HEK293 (cell line): ENCODE measurements around the gene MARK2.

Experiments used
- BCL11A ChIP-seq: fragments of 450-650 bp; formaldehyde crosslinking; IDR thresholded peaks from 2 replicates; pipeline ENCODE4 v1.5.1; 2016; ENCODE audit warnings: low read depth, missing biosample characterization, missing genetic modification characterization
- EGR2 ChIP-seq: fragments of 450-650 bp; formaldehyde crosslinking; IDR thresholded peaks from 2 replicates; pipeline ENCODE4 v1.5.1; 2016; ENCODE audit warnings: low read depth, missing biosample characterization, missing genetic modification characterization
- GFI1B ChIP-seq: fragments of 450-650 bp; formaldehyde crosslinking; IDR thresholded peaks from 2 replicates; pipeline ENCODE4 v1.5.1; 2016; ENCODE audit warnings: missing biosample characterization, missing genetic modification characterization
- GLI2 ChIP-seq: fragments of 450-650 bp; formaldehyde crosslinking; IDR thresholded peaks from 2 replicates; pipeline ENCODE4; 2017; ENCODE audit warnings: missing biosample characterization, missing genetic modification characterization, low read depth, borderline replicate concordance
- GLIS1 ChIP-seq: fragments of 450-650 bp; formaldehyde crosslinking; IDR thresholded peaks from 2 replicates; pipeline ENCODE4 v1.5.1; 2016; ENCODE audit warnings: missing biosample characterization, missing genetic modification characterization
- MZF1 ChIP-seq: fragments of 450-650 bp; formaldehyde crosslinking; IDR thresholded peaks from 2 replicates; pipeline ENCODE4 v1.5.1; 2017; ENCODE audit warnings: missing biosample characterization, missing genetic modification characterization, borderline replicate concordance
- SCRT1 ChIP-seq: fragments of 450-650 bp; formaldehyde crosslinking; IDR thresholded peaks from 2 replicates; pipeline ENCODE4 v1.5.1; 2016; ENCODE audit warnings: missing biosample characterization, missing genetic modification characterization, borderline replicate concordance
- SETDB1 ChIP-seq: IDR thresholded peaks from one replicate; pipeline ENCODE4 v1.6.1; 2017; ENCODE audit warnings: mild to moderate bottlenecking, low read length, moderate library complexity, mixed read lengths; ENCODE audit not compliant: insufficient read length
- ZBTB17 ChIP-seq: fragments of 450-650 bp; formaldehyde crosslinking; IDR thresholded peaks from 2 replicates; pipeline ENCODE4 v1.5.1; 2016; ENCODE audit warnings: missing biosample characterization, missing genetic modification characterization
- ZBTB21 ChIP-seq: fragments of 450-650 bp; formaldehyde crosslinking; IDR thresholded peaks from 2 replicates; pipeline ENCODE4 v1.5.1; 2017; ENCODE audit warnings: missing biosample characterization, missing genetic modification characterization
- ZFP3 ChIP-seq: fragments of 450-650 bp; formaldehyde crosslinking; IDR thresholded peaks from 2 replicates; pipeline ENCODE4 v1.5.1; 2016; ENCODE audit warnings: low read depth, missing biosample characterization, missing genetic modification characterization
- ZNF112 ChIP-seq: fragments of 450-650 bp; formaldehyde crosslinking; IDR thresholded peaks from 2 replicates; pipeline ENCODE4 v1.5.0; 2017; ENCODE audit warnings: missing biosample characterization, missing genetic modification characterization
- ZNF114 ChIP-seq: fragments of 450-650 bp; formaldehyde crosslinking; IDR thresholded peaks from 2 replicates; pipeline ENCODE4 v1.5.0; 2017; ENCODE audit warnings: missing biosample characterization, missing genetic modification characterization
- ZNF16 ChIP-seq: fragments of 450-650 bp; formaldehyde crosslinking; IDR thresholded peaks from 2 replicates; pipeline ENCODE4 v1.5.1; 2016; ENCODE audit warnings: low read depth, missing biosample characterization, missing genetic modification characterization
- ZNF223 ChIP-seq: fragments of 450-650 bp; formaldehyde crosslinking; IDR thresholded peaks from 2 replicates; pipeline ENCODE4 v1.5.1; 2016; ENCODE audit warnings: missing biosample characterization, missing genetic modification characterization
- ZNF24 ChIP-seq: fragments of 450-650 bp; formaldehyde crosslinking; IDR thresholded peaks from 2 replicates; pipeline ENCODE4 v1.5.1; 2016; ENCODE audit warnings: missing biosample characterization, missing genetic modification characterization
- ZNF341 ChIP-seq: fragments of 450-650 bp; formaldehyde crosslinking; IDR thresholded peaks from 2 replicates; pipeline ENCODE4; 2016; ENCODE audit warnings: low read depth, missing biosample characterization, missing genetic modification characterization
- ZNF350 ChIP-seq: fragments of 450-650 bp; formaldehyde crosslinking; IDR thresholded peaks from 2 replicates; pipeline ENCODE4 v1.5.0; 2017; ENCODE audit warnings: missing biosample characterization, mild to moderate bottlenecking, missing genetic modification characterization
- ZNF366 ChIP-seq: fragments of 450-650 bp; formaldehyde crosslinking; conservative IDR thresholded peaks from 2 replicates; pipeline ENCODE4 v1.5.1; 2016; ENCODE audit warnings: missing biosample characterization, missing genetic modification characterization
- ZNF423 ChIP-seq: fragments of 450-650 bp; formaldehyde crosslinking; IDR thresholded peaks from 2 replicates; pipeline ENCODE4 v1.5.1; 2016; ENCODE audit warnings: missing biosample characterization, missing genetic modification characterization
- ZNF426 ChIP-seq: fragments of 450-650 bp; formaldehyde crosslinking; IDR thresholded peaks from 2 replicates; pipeline ENCODE4 v1.5.1; 2017; ENCODE audit warnings: missing biosample characterization, missing genetic modification characterization, mild to moderate bottlenecking, inconsistent platforms, moderate library complexity
- ZNF433 ChIP-seq: fragments of 450-650 bp; formaldehyde crosslinking; IDR thresholded peaks from 2 replicates; pipeline ENCODE4 v1.5.1; 2016; ENCODE audit warnings: missing biosample characterization, missing genetic modification characterization, low read depth
- ZNF514 ChIP-seq: fragments of 450-650 bp; formaldehyde crosslinking; IDR thresholded peaks from 2 replicates; pipeline ENCODE4 v1.5.1; 2016; ENCODE audit warnings: missing biosample characterization, missing genetic modification characterization
- ZNF600 ChIP-seq: fragments of 450-650 bp; formaldehyde crosslinking; IDR thresholded peaks from 2 replicates; pipeline ENCODE4 v1.5.1; 2016; ENCODE audit warnings: missing biosample characterization, missing genetic modification characterization
- ZNF610 ChIP-seq: fragments of 450-650 bp; formaldehyde crosslinking; IDR thresholded peaks from 2 replicates; pipeline ENCODE4 v1.5.1; 2016; ENCODE audit warnings: missing biosample characterization, missing genetic modification characterization, borderline replicate concordance
- ZNF623 ChIP-seq: fragments of 450-650 bp; formaldehyde crosslinking; IDR thresholded peaks from 2 replicates; pipeline ENCODE4 v1.5.1; 2016; ENCODE audit warnings: missing biosample characterization, missing genetic modification characterization
- ZNF792 ChIP-seq: fragments of 450-650 bp; formaldehyde crosslinking; IDR thresholded peaks from 2 replicates; pipeline ENCODE4 v1.5.1; 2016; ENCODE audit warnings: missing biosample characterization, missing genetic modification characterization
- TF ChIP-seq, protein P1 (sequence below): fragments of 450-650 bp; formaldehyde crosslinking; optimal IDR thresholded peaks from 2 replicates; pipeline ENCODE3; 2016; ENCODE audit warnings: missing biosample characterization, mild to moderate bottlenecking, missing genetic modification characterization
- TF ChIP-seq, protein P2 (sequence below): fragments of 450-650 bp; formaldehyde crosslinking; IDR thresholded peaks from 2 replicates; pipeline ENCODE4 v1.5.1; 2016; ENCODE audit warnings: missing biosample characterization, missing genetic modification characterization
- TF ChIP-seq, protein P3 (sequence below): fragments of 450-650 bp; formaldehyde crosslinking; IDR thresholded peaks from 2 replicates; pipeline ENCODE4 v1.5.1; 2016; ENCODE audit warnings: missing biosample characterization, missing genetic modification characterization
- TF ChIP-seq, protein P4 (sequence below): fragments of 450-650 bp; formaldehyde crosslinking; IDR thresholded peaks from 2 replicates; pipeline ENCODE4 v1.5.1; 2016; ENCODE audit warnings: missing biosample characterization, missing genetic modification characterization
- TF ChIP-seq, protein P5 (sequence below): fragments of 450-650 bp; formaldehyde crosslinking; IDR thresholded peaks from 2 replicates; pipeline ENCODE4 v1.5.1; 2016; ENCODE audit warnings: missing biosample characterization, missing genetic modification characterization
- TF ChIP-seq, protein P6 (sequence below): fragments of 450-650 bp; formaldehyde crosslinking; IDR thresholded peaks from 2 replicates; pipeline ENCODE4 v1.5.1; 2016; ENCODE audit warnings: missing biosample characterization, missing genetic modification characterization

MARK2 gene

DNA sequence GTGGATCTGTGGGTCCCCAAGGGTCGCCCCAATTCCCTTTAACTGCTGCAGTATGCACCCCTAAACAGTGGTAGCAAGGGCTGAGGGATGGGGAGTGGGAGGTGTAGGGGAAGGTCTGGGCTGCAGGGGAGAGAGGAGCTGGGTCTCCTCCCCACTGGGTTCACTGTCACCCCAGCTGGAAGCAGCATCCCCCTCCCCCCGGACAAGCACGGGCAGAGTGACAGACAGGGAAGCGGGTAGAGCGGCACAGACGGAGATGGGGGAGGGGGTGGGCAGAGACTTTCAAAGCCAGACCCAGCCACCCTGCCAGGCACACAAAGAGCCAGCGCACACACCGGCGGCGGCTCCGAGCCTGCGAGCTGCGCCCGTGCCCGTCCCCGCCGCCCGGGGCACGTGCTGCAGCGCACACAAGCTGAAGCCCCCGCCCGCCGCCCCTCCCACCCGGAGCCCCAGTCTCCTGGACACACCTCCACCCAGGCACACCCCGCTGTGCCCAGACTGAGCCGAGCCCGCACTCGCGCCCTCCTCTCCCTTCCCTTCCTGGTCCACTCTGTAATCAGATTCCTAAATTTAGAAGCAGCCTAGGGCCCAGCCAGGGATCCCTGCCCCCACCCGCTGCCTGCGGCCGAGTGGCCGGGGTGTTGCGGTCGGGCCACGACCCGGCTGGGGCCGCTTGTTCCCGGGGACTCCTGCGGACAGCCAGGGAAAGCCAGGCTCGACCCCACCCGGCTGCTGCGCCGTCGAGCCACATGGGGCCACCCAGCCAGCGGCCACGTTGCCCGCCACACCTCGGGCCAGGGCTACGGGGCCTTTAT is 79.0 kb downstream of the MARK2 start (continued):
- TF ChIP-seq, protein P1, sequence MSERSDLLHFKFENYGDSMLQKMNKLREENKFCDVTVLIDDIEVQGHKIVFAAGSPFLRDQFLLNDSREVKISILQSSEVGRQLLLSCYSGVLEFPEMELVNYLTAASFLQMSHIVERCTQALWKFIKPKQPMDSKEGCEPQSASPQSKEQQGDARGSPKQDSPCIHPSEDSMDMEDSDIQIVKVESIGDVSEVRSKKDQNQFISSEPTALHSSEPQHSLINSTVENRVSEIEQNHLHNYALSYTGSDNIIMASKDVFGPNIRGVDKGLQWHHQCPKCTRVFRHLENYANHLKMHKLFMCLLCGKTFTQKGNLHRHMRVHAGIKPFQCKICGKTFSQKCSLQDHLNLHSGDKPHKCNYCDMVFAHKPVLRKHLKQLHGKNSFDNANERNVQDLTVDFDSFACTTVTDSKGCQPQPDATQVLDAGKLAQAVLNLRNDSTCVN (tag by site-specific recombination), result peak; percentile 78
- TF ChIP-seq, protein P2, sequence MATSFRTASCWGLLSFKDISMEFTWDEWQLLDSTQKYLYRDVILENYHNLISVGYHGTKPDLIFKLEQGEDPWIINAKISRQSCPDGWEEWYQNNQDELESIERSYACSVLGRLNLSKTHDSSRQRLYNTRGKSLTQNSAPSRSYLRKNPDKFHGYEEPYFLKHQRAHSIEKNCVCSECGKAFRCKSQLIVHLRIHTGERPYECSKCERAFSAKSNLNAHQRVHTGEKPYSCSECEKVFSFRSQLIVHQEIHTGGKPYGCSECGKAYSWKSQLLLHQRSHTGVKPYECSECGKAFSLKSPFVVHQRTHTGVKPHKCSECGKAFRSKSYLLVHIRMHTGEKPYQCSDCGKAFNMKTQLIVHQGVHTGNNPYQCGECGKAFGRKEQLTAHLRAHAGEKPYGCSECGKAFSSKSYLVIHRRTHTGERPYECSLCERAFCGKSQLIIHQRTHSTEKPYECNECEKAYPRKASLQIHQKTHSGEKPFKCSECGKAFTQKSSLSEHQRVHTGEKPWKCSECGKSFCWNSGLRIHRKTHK (tag by site-specific recombination), result no peak
- TF ChIP-seq ZNF350 (tag by site-specific recombination), result no peak
- TF ChIP-seq ZNF112 (tag by site-specific recombination), result no peak
- no peak for TF ChIP-seq ZNF16 (tag by site-specific recombination)
- TF ChIP-seq GLIS1 (tag by site-specific recombination), result peak; percentile 38
- TF ChIP-seq ZNF792 (tag by site-specific recombination), result no peak
- no peak for TF ChIP-seq ZNF366
- TF ChIP-seq, protein P3, sequence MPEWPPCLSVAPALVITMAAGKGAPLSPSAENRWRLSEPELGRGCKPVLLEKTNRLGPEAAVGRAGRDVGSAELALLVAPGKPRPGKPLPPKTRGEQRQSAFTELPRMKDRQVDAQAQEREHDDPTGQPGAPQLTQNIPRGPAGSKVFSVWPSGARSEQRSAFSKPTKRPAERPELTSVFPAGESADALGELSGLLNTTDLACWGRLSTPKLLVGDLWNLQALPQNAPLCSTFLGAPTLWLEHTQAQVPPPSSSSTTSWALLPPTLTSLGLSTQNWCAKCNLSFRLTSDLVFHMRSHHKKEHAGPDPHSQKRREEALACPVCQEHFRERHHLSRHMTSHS, result no peak
- peak; percentile 50; the same call in 1 of the 2 replicates for TF ChIP-seq ZBTB17 (tag by site-specific recombination)
- TF ChIP-seq ZNF341 (tag by site-specific recombination), result peak; percentile 64
- no peak for TF ChIP-seq ZNF433 (tag by site-specific recombination)
- no peak for TF ChIP-seq ZNF24
- TF ChIP-seq, protein P4, sequence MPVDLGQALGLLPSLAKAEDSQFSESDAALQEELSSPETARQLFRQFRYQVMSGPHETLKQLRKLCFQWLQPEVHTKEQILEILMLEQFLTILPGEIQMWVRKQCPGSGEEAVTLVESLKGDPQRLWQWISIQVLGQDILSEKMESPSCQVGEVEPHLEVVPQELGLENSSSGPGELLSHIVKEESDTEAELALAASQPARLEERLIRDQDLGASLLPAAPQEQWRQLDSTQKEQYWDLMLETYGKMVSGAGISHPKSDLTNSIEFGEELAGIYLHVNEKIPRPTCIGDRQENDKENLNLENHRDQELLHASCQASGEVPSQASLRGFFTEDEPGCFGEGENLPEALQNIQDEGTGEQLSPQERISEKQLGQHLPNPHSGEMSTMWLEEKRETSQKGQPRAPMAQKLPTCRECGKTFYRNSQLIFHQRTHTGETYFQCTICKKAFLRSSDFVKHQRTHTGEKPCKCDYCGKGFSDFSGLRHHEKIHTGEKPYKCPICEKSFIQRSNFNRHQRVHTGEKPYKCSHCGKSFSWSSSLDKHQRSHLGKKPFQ, result no peak
- TF ChIP-seq ZNF610 (tag by site-specific recombination), result no peak; the same call in 1 of the 2 replicates
- TF ChIP-seq ZFP3 (tag by site-specific recombination), result no peak
- no peak for TF ChIP-seq SCRT1
- no peak for TF ChIP-seq GLI2
- no peak for TF ChIP-seq BCL11A
- TF ChIP-seq ZNF514 (tag by site-specific recombination), result no peak
- TF ChIP-seq, protein P5, sequence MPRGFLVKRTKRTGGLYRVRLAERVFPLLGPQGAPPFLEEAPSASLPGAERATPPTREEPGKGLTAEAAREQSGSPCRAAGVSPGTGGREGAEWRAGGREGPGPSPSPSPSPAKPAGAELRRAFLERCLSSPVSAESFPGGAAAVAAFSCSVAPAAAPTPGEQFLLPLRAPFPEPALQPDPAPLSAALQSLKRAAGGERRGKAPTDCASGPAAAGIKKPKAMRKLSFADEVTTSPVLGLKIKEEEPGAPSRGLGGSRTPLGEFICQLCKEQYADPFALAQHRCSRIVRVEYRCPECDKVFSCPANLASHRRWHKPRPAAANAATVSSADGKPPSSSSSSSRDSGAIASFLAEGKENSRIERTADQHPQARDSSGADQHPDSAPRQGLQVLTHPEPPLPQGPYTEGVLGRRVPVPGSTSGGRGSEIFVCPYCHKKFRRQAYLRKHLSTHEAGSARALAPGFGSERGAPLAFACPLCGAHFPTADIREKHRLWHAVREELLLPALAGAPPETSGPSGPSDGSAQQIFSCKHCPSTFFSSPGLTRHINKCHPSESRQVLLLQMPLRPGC (tag by site-specific recombination), result no peak
- TF ChIP-seq SETDB1, result no peak
- TF ChIP-seq, protein P6, sequence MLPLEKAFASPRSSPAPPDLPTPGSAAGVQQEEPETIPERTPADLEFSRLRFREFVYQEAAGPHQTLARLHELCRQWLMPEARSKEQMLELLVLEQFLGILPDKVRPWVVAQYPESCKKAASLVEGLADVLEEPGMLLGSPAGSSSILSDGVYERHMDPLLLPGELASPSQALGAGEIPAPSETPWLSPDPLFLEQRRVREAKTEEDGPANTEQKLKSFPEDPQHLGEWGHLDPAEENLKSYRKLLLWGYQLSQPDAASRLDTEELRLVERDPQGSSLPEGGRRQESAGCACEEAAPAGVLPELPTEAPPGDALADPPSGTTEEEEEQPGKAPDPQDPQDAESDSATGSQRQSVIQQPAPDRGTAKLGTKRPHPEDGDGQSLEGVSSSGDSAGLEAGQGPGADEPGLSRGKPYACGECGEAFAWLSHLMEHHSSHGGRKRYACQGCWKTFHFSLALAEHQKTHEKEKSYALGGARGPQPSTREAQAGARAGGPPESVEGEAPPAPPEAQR (tag by site-specific recombination), result no peak
- no peak for TF ChIP-seq ZNF423 (tag by site-specific recombination)
- TF ChIP-seq ZBTB21 (tag by site-specific recombination), result no peak
- no peak for TF ChIP-seq ZNF623 (tag by site-specific recombination)
- no peak for TF ChIP-seq ZNF114 (tag by site-specific recombination)
- TF ChIP-seq ZNF223, result no peak
- TF ChIP-seq MZF1 (tag by site-specific recombination), result no peak
- no peak for TF ChIP-seq ZNF426 (tag by site-specific recombination)
- no peak for TF ChIP-seq GFI1B (tag by site-specific recombination)
- TF ChIP-seq ZNF600 (tag by site-specific recombination), result peak; percentile 75
- TF ChIP-seq EGR2 (tag by site-specific recombination), result no peak
